Gastroesophageal sphincter (tissue), 4 donors: ENCODE data around the gene PTGFRN. TPM values are rescaled to one million over a fixed set of nuclear protein-coding genes. Genes with fewer than 3 reads are reported as not detected.

Source experiments
- ATAC-seq: fragments of 150-250 bp; one replicate; pipeline ENCODE4 v1.9.1; 2016; ENCODE audit warnings: mild to moderate bottlenecking, moderate library complexity
- H3K27ac ChIP-seq, 4 donors: fragments of 200-600 bp; sonication (generic) in 3 of 4; 1 replicate in 3 of 4; 2 replicates in 1 of 4; pipeline ENCODE4 v1.5.1; 2016 to 2019
- H3K27me3 ChIP-seq: fragments of 200-600 bp; sonication (generic); one replicate; pipeline ENCODE4 v1.5.1; 2019
- H3K36me3 ChIP-seq, 2 donors: fragments of 200-600 bp; sonication (generic); one replicate each; pipeline ENCODE4 v1.5.1; 2019; ENCODE audit warnings: control low read depth in 1 of 2
- H3K4me1 ChIP-seq, 3 donors: fragments of 200-600 bp; sonication (generic); 1 replicate in 2 of 3; 2 replicates in 1 of 3; pipeline ENCODE4 v1.5.1; 2016 to 2019; ENCODE audit warnings: control low read depth in 2 of 3
- H3K4me3 ChIP-seq, 2 donors: fragments of 200-600 bp; sonication (generic); one replicate each; pipeline ENCODE4 v1.5.1; 2019; ENCODE audit warnings: mild to moderate bottlenecking in 1 of 2, moderate library complexity in 1 of 2
- H3K9me3 ChIP-seq, 3 donors: fragments of 200-600 bp; sonication (generic); one replicate each; pipeline ENCODE4 v1.5.1; 2017 to 2019; ENCODE audit warnings: control low read depth in 2 of 3
- EP300 ChIP-seq: sonication (generic); formaldehyde crosslinking; IDR thresholded peaks from one replicate; pipeline ENCODE4 v1.6.1; 2017; ENCODE audit warnings: antibody characterized with exemption, mild to moderate bottlenecking
- POLR2A ChIP-seq, 2 donors: fragments of 450-650 bp; IDR thresholded peaks; one replicate each; pipeline ENCODE4 v1.6.1; 2017; ENCODE audit warnings: antibody characterized with exemption in 2 of 2, mild to moderate bottlenecking in 2 of 2, moderate library complexity in 1 of 2
- POLR2AphosphoS5 ChIP-seq: sonication (generic); formaldehyde crosslinking; IDR thresholded peaks from one replicate; pipeline ENCODE4 v1.6.1; 2017; ENCODE audit warnings: antibody characterized with exemption
- WGBS, 2 donors: methylation state at CpG; one replicate each; pipeline ENCODE4 v1.1.5; 2018; ENCODE audit warnings: low coverage in 1 of 2; 5-methylcytosine and 5-hydroxymethylcytosine counted together
- total RNA-seq, 4 donors: library from RNA; depleted of rRNA; stranded (reverse); fragments of >200 nt; gene quantifications; one replicate each; pipeline ENCODE4 v1.1.0, GENCODE V29; 2016
- TF ChIP-seq, protein P1 (sequence below), 4 experiments: fragments of 200-600 bp in 2 of 4; fragments of 450-650 bp in 2 of 4; sonication (generic) in 1 of 4; IDR thresholded peaks; one replicate each; pipeline ENCODE4 v1.5.1; 2017 to 2019; ENCODE audit warnings: antibody characterized with exemption in 4 of 4, mild to moderate bottlenecking in 2 of 4, moderate library complexity in 2 of 4

Gene PTGFRN
- total RNA-seq, 4 donors from 2014 or later = 60.0 to 166 (median 101) TPM

DNA sequence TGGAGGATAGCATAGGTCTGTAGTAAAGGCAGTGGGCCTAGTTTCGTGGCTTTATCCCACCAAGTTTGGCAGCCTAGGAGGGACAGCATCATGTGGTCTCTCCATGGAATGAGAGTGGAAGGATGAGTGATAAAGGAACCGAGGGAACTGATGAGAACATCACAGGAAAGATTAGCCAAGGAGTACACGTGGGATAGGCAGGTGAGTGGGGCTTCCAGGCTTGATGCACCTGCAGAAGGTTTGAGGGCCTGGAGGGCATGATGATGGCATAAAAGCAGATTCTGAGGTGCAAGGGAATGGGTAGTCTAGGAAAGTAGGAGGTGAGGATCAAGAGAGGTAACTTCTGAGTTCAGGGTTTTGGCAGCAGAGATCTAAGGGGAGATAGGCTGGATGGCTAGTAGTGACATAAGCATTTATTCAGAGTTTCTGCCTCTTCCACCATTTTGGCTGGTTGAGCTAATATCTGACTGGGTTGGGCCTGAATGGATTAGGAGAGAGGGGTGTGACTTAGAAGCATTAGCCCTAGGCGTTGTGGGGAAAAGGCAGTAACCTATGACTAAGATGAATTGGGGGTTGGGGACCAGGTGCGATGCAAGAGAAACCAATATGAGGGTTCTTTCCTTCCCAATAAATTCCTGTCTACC lies 9.1 kb downstream of the PTGFRN start:
- Histone ChIP-seq H3K9me3 (no peaks in the 10 kb centered on the region), H3K4me1 (peaks cover 0 to 77% (median 14%) of the 10 kb centered on the region in 3 donors), H3K36me3 (no peaks in the 10 kb centered on the region), H3K4me3 (no peak overlapping the region), H3K27ac (no peak overlapping the region), H3K27me3 (no peaks in the 10 kb centered on the region)
- 80 to 97% methylated on average over 4 to 5 of the region's 5 CpGs for WGBS, 2 donors
- ATAC-seq = no peak
- TF ChIP-seq, protein P1, sequence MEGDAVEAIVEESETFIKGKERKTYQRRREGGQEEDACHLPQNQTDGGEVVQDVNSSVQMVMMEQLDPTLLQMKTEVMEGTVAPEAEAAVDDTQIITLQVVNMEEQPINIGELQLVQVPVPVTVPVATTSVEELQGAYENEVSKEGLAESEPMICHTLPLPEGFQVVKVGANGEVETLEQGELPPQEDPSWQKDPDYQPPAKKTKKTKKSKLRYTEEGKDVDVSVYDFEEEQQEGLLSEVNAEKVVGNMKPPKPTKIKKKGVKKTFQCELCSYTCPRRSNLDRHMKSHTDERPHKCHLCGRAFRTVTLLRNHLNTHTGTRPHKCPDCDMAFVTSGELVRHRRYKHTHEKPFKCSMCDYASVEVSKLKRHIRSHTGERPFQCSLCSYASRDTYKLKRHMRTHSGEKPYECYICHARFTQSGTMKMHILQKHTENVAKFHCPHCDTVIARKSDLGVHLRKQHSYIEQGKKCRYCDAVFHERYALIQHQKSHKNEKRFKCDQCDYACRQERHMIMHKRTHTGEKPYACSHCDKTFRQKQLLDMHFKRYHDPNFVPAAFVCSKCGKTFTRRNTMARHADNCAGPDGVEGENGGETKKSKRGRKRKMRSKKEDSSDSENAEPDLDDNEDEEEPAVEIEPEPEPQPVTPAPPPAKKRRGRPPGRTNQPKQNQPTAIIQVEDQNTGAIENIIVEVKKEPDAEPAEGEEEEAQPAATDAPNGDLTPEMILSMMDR (IDR thresholded peaks at IDR 0.05) = no peak
- TF ChIP-seq POLR2A (IDR thresholded peaks at IDR 0.05) = no peak

DNA sequence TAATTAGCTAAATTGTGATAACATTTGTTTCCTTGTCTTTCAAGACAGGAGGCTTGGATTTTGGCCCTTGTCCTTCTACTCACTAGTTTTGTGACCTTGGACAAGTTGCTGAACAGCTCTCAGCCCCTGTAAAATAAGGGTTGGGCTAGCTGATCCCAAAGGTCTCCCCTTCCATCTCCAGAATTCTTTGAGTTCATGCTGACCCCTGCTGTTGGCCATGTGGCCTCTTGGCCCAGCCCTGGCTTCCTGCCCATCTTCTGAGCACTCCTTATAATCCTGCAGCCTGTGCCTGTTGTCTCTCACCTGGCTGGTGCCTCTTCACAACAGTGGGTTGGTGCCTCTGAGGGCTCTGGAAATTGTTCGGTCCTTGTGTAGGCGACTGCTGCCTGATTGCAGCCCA lies 10.1 kb downstream of the PTGFRN start:
- no peak overlapping the region for H3K27ac ChIP-seq

DNA sequence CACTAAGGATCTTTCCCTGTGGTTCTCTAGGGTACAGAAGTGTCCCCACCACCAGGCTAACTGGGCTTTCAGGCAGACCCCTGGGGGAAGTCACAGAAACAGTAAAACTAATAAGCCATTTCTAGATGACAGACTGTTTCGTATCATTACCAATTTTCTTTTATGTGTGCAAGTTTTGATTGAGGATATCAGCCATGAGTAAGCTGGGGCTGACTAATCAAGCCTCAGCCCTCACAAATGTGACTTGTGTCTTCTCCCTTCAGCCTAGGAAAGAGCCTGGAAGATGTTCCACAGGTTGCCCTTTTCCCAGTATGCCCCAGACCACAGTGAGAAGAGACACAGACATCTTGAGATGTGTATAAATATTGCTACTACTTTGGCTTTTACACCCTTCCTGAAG lies 10.5 kb downstream of the PTGFRN start:
- H3K4me1 ChIP-seq = peaks cover 0 to 64% (median 12%) of the 10 kb centered on the region in 3 donors
- no peak for TF ChIP-seq POLR2AphosphoS5
- TF ChIP-seq EP300 = no peak
- TF ChIP-seq, protein P1 (IDR thresholded peaks at IDR 0.05) = no peak
- TF ChIP-seq POLR2A (IDR thresholded peaks at IDR 0.05) = no peak

More for the DNA sequence above, 10.1 kb downstream of the PTGFRN start:
- Histone ChIP-seq H3K4me1 (peaks cover 0 to 68% (median 12%) of the 10 kb centered on the region in 3 donors), H3K9me3 (no peaks in the 10 kb centered on the region), H3K4me3 (no peak overlapping the region), H3K36me3 (no peaks in the 10 kb centered on the region), H3K27me3 (no peaks in the 10 kb centered on the region)
- no peak for ATAC-seq
- WGBS, 2 donors = 100% methylated on average over 2 of the region's 2 CpGs; no CpG with 5 or more reads in 1 of the 2 donors
- TF ChIP-seq POLR2A (IDR thresholded peaks at IDR 0.05) (no peak), EP300 (no peak), POLR2AphosphoS5 (no peak)
- TF ChIP-seq, protein P1 (IDR thresholded peaks at IDR 0.05) = no peak

DNA sequence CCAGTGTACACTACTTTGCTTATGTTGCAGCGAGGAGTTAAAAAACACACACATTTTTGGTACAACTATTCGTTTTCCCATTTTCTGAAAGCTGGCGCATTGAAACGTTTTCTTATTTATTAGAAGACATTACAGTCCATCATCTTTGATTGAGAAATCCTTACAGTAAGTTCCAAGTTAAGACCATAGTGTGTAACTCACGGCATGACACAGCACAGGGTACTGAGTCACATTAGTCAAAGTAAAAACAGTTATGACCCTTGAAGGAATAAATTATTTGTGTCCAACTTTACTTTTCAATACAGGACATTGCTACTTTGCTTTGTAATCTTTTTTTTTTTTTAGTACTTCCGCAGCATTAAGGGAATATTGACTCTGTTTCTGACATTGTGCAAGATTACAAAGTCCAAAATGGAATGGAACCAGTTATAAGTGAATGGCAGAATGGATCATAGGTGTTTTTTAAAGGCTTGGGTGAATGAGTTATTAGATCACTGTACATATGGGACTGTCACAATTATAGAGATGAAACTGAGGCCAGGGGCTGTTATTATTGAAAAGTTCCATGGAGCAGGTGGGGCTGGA lies 11.7 kb downstream of the PTGFRN start:
- WGBS, 2 donors = 75 to 86% methylated on average over 5 to 6 of the region's 6 CpGs
- no peak for TF ChIP-seq POLR2AphosphoS5
- no peak for ATAC-seq
- H3K27me3 ChIP-seq = no peaks in the 10 kb centered on the region
- H3K4me1 ChIP-seq = peaks cover 0 to 52% (median 8%) of the 10 kb centered on the region in 3 donors
- no peak overlapping the region for H3K27ac ChIP-seq
- H3K36me3 ChIP-seq = no peaks in the 10 kb centered on the region
- H3K9me3 ChIP-seq = no peaks in the 10 kb centered on the region
- H3K4me3 ChIP-seq = no peak overlapping the region

More for the DNA sequence above, 10.5 kb downstream of the PTGFRN start:
- ATAC-seq = no peak
- WGBS, 2 donors = no CpG with 5 or more reads among the region's 1 CpG
- H3K4me3 ChIP-seq = no peak overlapping the region
- no peaks in the 10 kb centered on the region for H3K27me3 ChIP-seq
- no peaks in the 10 kb centered on the region for H3K9me3 ChIP-seq
- H3K27ac ChIP-seq = no peak overlapping the region
- no peaks in the 10 kb centered on the region for H3K36me3 ChIP-seq

DNA sequence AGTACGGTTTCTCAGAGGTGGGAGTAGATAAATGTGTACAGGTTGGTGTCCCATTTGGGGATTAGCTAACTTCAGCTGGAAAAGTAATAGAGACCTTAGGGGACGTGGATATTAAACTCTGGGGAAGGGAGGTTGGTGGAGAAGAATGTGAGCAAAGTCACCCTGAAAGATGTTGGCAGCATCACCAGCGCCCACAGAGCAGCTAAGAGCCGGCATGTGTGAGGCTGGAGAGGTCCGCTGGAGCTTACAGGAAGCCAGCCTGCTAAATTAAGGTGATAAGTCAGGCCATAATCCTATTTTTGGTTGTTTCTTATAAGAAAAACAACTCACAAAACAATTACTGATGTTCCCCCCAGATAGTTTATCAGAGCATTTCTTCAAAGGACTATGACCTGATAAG lies 12.2 kb downstream of the PTGFRN start:
- H3K27me3 ChIP-seq = no peaks in the 10 kb centered on the region
- no peaks in the 10 kb centered on the region for H3K9me3 ChIP-seq
- H3K36me3 ChIP-seq = no peaks in the 10 kb centered on the region
- WGBS, 2 donors = 81 to 84% methylated on average over 5 of the region's 5 CpGs
- H3K4me3 ChIP-seq = no peak overlapping the region
- no peak overlapping the region for H3K27ac ChIP-seq
- no peak for ATAC-seq
- peaks cover 0 to 46% (median 3%) of the 10 kb centered on the region in 3 donors for H3K4me1 ChIP-seq
- TF ChIP-seq EP300 (no peak), POLR2AphosphoS5 (no peak), POLR2A (IDR thresholded peaks at IDR 0.05) (no peak)
- TF ChIP-seq, protein P1 (IDR thresholded peaks at IDR 0.05) = no peak
